Parathyroid adenoma (tissue), 2 donors: Measurements from ENCODE around the gene WDR27.

Source experiments
- H2AFZ ChIP-seq: fragments of 300-600 bp; sonication (generic); one replicate; pipeline ENCODE4 v1.7.0; 2017; ENCODE audit warnings: antibody characterized with exemption, mild to moderate bottlenecking
- H3K27ac ChIP-seq: fragments of 300-600 bp; sonication (generic); one replicate; pipeline ENCODE4 v1.7.0; 2017
- H3K27me3 ChIP-seq: fragments of 300-600 bp; sonication (generic); one replicate; pipeline ENCODE4 v1.7.0; 2017; ENCODE audit warnings: low read length; ENCODE audit not compliant: control insufficient read depth, insufficient read depth
- H3K36me3 ChIP-seq: fragments of 300-600 bp; sonication (generic); one replicate; pipeline ENCODE4 v1.7.0; 2017; ENCODE audit warnings: low read length; ENCODE audit not compliant: control insufficient read depth, insufficient read depth
- H3K4me1 ChIP-seq: fragments of 300-600 bp; sonication (generic); one replicate; pipeline ENCODE4 v1.7.0; 2017; ENCODE audit warnings: control low read depth
- H3K4me2 ChIP-seq: fragments of 300-600 bp; sonication (generic); one replicate; pipeline ENCODE4 v1.7.0; 2017; ENCODE audit warnings: low read length
- H3K4me3 ChIP-seq: fragments of 300-600 bp; sonication (generic); one replicate; pipeline ENCODE4 v1.7.0; 2017; ENCODE audit warnings: low read depth, low read length
- H3K79me2 ChIP-seq: fragments of 300-600 bp; sonication (generic); one replicate; pipeline ENCODE4 v1.7.0; 2017; ENCODE audit warnings: control low read depth
- H3K9ac ChIP-seq: fragments of 300-600 bp; sonication (generic); one replicate; pipeline ENCODE4 v1.7.0; 2017; ENCODE audit warnings: mild to moderate bottlenecking
- H3K9me3 ChIP-seq: fragments of 300-600 bp; sonication (generic); one replicate; pipeline ENCODE4 v1.7.0; 2017; ENCODE audit warnings: low read length; ENCODE audit not compliant: control insufficient read depth
- TF ChIP-seq, protein P1 (sequence below): fragments of 300-600 bp; sonication (generic); IDR thresholded peaks from one replicate; pipeline ENCODE4 v1.7.0; 2017; ENCODE audit warnings: antibody characterized with exemption, mild to moderate bottlenecking
- donor health status: primary hyperparathyroidism.

The WDR27 gene

DNA sequence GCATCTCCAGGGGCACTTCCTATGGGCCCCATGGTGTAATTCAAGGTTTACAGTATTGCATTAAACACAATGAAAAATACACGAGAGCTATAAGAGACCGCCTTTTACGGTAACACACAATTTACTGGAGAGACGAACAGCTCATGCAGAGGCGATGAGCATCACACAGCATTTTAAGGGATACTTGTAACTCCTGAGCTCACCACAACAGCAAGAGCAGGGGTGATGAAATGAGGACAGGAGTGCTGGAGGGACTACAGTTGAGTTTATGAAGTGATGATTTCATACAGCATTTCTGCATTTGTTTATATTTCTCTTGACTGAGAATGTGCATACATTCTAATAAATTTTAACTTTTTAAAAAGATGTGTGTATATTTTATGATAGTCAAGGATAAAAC lies 113.9 kb downstream of the WDR27 start:
- Histone ChIP-seq H3K4me1 (no peaks in the 10 kb centered on the region), H2AFZ (no peak overlapping the region), H3K79me2 (no peaks in the 10 kb centered on the region), H3K4me3 (no peak overlapping the region), H3K27me3 (no peaks in the 10 kb centered on the region), H3K9ac (no peak overlapping the region), H3K4me2 (no peak overlapping the region), H3K36me3 (no peaks in the 10 kb centered on the region), H3K9me3 (no peaks in the 10 kb centered on the region), H3K27ac (no peak overlapping the region)
- TF ChIP-seq, protein P1, sequence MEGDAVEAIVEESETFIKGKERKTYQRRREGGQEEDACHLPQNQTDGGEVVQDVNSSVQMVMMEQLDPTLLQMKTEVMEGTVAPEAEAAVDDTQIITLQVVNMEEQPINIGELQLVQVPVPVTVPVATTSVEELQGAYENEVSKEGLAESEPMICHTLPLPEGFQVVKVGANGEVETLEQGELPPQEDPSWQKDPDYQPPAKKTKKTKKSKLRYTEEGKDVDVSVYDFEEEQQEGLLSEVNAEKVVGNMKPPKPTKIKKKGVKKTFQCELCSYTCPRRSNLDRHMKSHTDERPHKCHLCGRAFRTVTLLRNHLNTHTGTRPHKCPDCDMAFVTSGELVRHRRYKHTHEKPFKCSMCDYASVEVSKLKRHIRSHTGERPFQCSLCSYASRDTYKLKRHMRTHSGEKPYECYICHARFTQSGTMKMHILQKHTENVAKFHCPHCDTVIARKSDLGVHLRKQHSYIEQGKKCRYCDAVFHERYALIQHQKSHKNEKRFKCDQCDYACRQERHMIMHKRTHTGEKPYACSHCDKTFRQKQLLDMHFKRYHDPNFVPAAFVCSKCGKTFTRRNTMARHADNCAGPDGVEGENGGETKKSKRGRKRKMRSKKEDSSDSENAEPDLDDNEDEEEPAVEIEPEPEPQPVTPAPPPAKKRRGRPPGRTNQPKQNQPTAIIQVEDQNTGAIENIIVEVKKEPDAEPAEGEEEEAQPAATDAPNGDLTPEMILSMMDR, result no peak

DNA sequence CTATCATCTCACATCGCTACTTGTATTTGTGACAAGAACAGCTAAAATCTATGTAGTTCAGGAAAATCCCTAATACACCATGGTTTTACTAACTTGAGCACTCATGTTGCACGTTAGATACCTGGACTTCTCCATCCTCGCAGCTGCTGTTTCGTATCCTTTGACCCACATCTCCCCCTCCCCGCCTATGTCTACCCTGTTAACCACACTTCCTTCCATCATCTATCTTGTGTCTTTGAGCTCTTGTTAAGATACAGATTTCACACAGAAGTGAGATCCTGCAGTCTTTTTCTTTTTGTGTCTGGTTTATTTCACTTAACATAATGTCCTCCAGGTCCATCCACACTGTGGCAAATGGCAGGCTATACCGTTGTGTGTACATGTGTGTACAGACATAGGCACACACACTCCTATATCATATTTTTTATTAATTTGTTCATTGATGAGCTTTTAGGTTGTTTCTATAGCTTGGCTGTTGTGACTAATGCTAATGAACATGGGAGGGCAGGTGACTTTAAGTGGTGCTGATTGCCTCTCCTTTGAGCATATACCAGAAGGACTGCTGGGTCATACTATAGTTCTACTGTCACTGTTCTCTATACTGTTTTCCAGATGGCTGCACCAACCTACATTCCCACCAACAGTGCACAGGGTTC lies 117.8 kb downstream of the WDR27 start:
- Histone ChIP-seq H3K9ac (no peak overlapping the region), H3K4me3 (no peak overlapping the region), H3K36me3 (no peaks in the 10 kb centered on the region), H3K9me3 (no peaks in the 10 kb centered on the region), H3K27ac (no peak overlapping the region), H3K4me1 (no peaks in the 10 kb centered on the region), H3K4me2 (no peak overlapping the region), H3K27me3 (no peaks in the 10 kb centered on the region), H2AFZ (no peak overlapping the region), H3K79me2 (no peaks in the 10 kb centered on the region)
- TF ChIP-seq, protein P1, result no peak

GRCh38 chr6:169579407-169580111 lies 122.3 kb downstream of the WDR27 start:
- H3K4me2 ChIP-seq, result no peak overlapping the region
- no peaks in the 10 kb centered on the region for H3K27me3 ChIP-seq
- no peak overlapping the region for H2AFZ ChIP-seq
- no peaks in the 10 kb centered on the region for H3K79me2 ChIP-seq
- no peaks in the 10 kb centered on the region for H3K9me3 ChIP-seq
- H3K4me1 ChIP-seq, result no peaks in the 10 kb centered on the region
- H3K4me3 ChIP-seq, result no peak overlapping the region
- H3K36me3 ChIP-seq, result no peaks in the 10 kb centered on the region
- H3K27ac ChIP-seq, result no peak overlapping the region
- TF ChIP-seq, protein P1, result no peak
- H3K9ac ChIP-seq, result no peak overlapping the region

- no peak overlapping the region for H3K9ac ChIP-seq
- no peaks in the 10 kb centered on the region for H3K9me3 ChIP-seq
- no peak overlapping the region for H2AFZ ChIP-seq
- no peaks in the 10 kb centered on the region for H3K79me2 ChIP-seq
- TF ChIP-seq, protein P1, result no peak
- no peak overlapping the region for H3K4me2 ChIP-seq
- H3K27ac ChIP-seq, result no peak overlapping the region
- no peak overlapping the region for H3K4me3 ChIP-seq
- no peaks in the 10 kb centered on the region for H3K36me3 ChIP-seq
- H3K4me1 ChIP-seq, result no peaks in the 10 kb centered on the region
- H3K27me3 ChIP-seq, result no peaks in the 10 kb centered on the region
These were observed 123.9 kb downstream of the WDR27 start for GRCh38 chr6:169577974-169578373.
